CD4-positive, alpha-beta T cell treated with Interleukin-6 for 4 hours (primary cell): ENCODE results near the gene CPT1A.
"Not testable (repeated sequence)": the region's sequence is repeated elsewhere in the genome, so short reads cannot be mapped to it uniquely, and the experiment has no call there.

Experiments
- DNase-seq: peaks from one replicate; pipeline ENCODE4 v3.0.0-alpha.2; 2020; ENCODE audit warnings: mixed read lengths

Gene CPT1A

DNA sequence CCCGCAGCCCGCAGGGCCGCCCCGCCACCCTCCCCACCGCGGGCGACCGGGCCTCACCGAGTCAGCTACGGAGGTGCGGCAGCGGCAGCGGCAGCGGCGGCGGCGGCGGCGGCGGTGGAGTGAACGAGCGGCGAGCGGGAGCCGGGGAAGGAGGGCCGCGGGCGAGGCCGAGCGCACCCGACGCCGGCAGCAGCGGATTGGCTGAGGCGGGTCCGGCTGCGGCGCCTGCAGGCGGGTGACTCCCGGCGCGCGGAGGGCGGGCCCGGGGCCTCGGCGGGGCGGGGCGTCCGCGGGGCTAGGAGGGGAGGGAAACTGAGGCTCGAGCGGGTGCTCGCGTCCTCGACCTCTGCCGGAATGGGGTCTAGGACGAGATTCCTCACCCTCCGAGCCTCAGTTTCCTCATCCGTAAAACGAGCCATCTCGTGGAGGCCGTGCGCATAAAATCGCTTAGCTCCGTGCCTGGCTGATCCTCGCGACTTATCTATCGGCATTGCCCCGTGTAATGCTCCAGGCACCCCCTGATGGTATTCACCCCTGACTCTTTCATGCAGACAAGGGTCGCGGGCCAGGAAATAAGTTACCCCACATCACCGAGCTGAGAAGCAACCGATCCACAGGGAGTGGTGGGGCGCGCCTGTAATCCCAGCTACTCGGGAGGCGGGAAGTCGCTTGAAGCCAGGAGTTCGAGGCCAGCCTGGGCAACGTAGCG, at the start of gene CPT1A:
Gene CPT1A (minus strand): TSS at position 199 of the 709 bp plus-strand sequence. CDS start 26,442 bp downstream, outside the sequence.
- peak; percentile 78 for DNase-seq

DNA sequence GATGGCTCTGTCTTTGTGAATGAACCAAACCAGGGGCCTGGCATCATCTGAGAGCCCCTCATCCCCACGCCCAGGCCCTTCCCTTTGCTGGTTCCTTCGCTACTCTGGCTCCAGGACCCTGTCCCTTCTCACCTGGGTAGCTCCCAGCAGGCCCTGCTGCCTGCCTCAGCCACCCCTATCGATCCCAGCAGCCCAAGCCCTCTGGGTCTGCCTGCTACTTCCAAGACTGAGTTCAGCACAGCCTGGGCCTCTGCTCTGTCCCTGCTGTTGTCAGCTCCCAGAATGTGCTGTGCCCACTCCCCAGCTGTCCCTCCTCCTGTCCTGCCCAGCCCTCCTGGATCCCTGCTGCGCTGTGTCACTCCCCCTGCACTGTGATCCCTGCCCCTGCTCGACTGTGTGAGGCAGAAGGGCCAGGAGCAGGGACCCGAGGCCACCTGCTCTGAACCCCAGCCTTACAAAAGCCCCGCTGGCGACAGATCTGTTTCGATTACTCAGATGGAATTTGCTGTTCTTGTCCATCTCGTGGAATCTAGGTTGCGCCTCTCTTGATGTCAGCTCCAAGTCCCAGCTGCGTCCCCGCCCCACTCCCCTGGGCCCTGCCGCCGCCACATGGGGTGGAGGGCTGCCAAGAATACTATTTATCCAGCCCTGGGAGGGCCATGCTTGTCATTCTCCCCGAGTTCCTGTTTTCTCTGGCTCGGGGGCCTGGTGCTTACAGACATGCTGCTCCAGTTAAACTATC, 48.9 kb upstream of the CPT1A start:
- DNase-seq: no peak

DNA sequence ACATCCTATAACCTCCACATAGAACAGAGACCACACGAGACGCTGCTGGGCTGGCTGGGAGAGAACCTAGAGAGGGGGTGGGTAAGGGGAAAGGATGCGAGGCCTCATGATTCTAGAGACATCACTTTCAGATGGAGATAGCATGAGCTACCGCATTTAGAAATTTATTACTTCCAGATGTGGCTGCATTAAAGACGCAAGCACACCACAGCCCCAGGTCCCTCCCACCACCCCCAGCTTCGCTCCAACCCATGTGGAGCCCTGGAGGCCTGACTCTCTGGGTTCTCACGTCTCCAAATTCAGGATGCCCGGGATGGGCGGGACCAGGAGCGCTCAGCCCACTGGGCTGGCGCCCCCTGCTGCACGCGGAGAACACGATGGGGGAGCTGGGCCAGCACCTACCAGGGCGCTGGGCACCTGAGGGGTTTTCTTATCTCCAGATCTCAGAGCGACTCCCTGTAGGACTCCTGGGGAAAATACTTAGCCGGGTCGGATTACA, 48.3 kb upstream of the CPT1A start:
- peak; percentile 9 for DNase-seq

DNA sequence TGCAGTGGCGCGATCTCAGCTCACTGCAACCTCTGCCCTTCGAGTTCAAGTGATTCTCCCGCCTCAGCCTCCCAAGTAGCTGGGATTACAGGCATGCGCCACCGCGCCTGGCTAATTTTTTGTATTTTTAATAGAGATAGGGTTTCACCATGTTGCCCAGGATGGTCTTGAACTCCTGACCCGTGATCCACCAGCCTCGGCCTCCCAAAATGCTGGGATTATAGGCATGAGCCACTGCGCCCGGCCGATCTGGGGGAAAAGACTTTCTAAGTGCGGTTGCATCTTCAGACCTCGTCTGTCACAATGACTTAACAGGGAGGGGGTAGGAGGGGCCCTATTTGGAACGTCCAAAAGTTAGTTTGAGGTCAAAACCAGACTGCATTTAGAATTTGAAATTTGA, 43.1 kb upstream of the CPT1A start:
- not testable (repeated sequence) for DNase-seq

DNA sequence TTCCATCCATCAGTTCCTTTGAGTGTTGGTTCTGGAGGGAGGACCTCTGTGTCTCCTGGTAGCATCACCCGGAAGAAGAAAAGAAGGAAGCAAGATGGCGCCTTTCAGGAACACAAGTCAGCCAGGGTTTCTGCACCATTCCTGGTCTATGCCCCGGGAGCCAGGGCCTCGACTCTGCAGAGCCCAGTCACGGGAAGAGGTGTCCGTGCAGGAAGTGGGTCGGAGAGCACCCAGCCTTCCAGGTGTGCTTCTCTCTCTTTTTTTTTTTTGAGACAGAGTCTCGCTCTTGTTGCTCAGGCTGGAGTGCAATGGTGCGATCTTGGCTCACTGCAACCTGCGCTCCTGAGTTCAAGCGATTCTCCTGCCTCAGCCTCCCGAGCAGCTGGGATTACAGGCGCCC, 40.7 kb upstream of the CPT1A start:
- no peak for DNase-seq

DNA sequence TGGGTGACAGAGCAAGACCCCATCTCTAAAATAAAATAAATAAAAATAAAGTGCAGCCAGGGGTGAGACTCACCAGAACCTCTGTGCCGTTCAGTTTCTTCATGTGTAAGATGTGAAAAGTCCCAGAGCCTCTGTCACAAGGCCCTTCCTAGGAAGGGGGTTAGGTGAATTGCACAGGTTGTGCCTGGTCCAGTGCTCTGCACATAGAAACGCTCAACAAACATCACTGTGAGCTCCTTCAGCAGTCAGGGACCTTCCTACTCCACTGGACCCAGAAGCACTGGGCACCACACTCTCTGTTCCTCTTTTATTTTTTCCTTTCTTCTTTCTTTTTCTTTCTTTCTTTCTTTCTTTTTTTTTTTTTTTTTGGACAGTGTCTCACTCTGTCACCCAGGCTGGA, 39.6 kb upstream of the CPT1A start:
- DNase-seq: no peak

DNA sequence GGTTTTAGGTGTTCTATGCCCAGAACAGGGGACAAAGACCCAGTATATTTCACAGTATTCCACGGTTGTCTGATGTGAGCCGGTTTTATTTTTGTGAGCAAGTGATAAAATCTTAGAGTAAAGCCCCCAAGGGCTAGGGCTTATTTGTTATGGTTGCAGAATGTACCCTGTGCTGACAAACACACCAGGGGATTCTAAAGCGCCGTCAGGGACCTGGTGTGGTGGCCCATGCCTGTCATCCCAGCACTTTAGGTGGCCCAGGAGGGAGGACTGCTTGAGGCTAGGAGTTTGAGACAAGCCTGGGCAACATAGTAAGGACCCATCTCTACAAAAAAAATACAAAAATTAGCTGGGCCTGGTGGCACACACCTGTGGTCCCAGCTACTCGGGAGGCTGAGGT, 39.1 kb upstream of the CPT1A start:
- DNase-seq: no peak

DNA sequence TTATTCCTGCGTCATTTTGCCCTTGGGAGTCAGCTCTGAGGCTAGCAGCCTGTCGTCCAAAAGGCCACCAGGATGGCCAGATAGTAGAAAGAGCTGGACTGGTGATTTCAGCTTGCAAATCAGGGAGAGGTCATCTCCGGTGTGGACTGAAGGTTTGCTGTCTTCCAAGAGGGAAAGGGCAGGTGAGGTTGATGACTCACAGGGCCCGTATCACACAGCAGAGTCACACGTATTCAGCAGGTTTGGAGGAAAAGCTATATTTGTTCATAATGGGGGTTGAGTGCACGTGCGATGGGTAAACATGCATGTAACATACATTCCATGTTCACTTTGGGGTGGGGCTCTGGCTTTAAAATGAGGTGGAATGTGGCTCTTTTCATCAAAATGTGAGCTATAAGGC, 36.3 kb upstream of the CPT1A start:
- no peak for DNase-seq

DNA sequence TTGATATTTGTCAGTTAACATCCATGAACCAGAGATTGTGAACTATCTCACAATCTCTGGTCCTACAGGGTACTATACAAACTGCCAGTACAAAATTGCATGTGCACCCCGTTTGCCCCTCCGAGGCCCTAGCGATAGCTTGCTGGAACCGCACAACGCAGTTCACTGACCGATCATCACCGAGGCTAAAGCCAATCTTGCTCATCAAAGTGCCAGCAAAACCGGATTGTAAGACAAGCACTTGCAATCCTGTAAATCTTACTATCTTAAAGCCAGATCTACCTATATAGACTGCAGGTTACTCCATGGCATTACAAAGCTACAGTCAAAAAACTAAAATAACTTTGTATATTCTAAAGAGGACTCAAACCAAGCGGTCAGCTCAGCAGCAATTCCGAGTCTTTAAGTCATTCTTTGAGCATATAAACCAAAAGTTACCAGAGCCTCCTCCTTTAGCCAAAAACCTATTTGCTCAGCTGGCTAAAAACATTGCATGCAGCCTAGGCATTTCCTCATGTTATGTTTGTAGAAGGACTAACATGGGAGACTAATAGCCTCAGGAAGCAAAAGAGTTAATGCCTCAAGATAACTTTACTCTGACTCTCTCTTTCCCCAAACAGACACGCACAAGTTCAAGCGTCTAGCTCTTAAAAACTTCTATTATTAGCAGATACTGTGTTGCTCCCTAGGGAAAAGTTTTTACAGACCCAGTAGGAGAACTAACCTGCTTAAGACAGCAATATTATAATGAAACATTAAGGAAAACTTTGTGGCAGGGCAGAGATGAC, 30.7 kb upstream of the CPT1A start:
- no peak for DNase-seq

DNA sequence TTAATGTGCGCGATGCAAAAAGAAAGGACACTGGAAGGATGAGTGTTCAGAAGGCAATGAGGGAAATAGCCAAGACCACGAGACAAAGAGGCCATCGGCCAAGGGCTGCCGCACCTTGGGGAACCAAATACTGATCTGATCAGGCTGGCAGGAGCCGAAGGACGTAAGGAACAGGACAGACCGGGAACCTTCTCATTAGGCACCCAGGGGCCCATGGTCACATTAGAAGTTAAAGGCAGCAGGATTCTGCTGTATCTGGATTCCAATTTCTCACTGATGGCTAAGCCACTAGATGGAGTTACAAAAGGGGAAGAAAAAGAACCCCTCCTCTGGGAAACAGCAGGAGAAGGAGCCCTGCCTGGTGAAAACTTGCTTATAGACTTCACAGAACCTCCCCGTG, 28.8 kb upstream of the CPT1A start:
- no peak for DNase-seq

DNA sequence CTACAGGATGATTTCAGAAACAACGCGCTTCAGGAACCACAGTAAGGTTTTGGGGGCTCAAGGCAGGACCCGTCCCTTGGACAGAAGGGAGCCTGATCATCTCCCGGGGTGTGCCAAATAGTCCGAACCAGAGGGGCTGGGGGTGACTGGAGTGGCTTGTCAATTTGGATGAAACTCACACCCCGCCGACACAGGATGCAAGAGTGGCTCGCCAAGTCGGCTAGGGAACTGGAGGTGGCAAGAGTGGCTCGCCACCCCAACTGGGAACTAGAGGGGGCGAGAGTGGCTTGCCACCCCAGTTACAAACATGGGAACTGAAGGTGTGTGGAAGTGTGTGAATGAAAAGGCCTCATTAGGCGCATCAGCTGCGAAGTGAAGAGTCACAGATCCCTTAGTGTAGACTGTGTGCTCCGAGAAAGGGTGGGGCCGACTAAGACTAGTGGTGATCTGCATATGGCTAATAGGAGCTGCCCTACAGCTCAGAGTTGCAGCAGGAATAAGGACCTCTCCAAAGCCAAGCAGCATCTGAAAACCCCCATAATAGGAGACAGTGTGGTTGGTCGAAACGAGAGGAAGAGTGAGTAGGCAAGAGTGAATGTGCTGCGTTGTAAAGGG, 26.6 kb upstream of the CPT1A start:
- DNase-seq: no peak

DNA sequence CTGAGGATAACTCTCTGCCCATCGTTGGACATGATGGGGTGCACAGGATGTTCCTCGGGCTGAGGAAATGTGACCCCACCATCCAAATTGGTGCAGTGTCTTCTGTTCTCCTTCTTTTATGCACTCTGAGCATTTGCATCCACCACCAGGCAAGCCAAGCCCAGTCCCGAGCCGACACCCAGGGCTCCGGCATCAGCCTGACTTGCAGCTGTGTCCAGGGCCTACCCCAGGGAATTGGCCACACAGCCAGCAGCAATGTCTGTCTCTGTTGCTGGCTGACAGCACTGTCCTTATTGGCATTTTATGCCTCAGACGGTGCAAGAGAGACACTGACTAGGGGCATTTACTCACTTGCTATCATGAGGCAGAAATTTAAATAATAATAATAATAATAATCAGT, 25.4 kb upstream of the CPT1A start:
- DNase-seq: no peak

DNA sequence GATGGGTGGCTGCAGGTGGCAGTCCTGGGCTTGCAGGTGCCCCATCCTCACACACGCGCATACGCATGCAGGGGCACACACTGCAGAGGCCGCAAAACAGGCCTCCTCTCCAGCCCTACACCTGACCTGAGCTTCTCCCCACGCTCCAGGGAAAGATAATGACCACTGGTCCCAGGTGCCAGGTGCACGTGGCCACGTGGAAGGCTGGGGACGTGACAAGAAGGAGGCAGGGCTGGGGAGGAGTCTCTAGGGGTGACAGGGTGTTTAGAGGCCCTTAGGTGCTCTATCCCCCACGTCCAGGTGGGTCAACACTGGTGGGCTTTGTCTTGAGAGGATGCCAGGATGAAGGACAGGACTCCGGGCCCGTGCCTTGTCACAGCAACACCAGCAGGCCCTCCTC, 23.5 kb upstream of the CPT1A start:
- DNase-seq: no peak

DNA sequence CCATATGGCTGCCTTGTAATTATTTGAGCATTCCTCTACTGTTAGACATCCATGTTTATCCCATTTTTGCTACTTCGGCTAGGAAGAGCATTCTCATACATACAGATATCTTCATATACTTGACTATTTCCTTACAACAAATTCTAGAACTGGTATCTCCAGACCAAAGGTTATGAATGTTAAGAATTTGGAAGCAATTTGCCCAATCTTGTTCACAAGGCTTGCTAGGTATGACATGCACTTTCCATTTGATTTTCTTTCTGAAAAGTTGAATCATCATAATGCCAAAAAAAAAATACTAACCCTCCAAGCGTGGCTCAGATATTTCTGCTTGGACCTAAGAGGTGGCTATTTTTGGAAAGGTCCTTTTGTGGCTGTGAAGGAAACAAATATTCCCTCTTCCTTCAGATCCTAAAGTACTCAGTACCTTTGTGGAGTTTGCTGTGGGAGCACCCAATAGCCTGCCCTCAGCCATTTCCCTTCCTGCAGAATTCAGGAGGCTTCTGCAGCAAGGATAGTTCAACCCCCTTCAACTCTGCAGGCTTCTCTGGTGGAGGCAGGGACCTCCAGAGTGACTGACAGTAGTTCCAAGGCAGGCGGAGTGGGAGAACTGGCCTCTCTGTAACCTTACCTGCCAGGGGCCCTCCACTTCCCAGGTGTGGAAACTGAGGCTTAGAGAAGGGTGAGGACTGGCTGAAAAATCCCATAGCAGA, 22.0 kb upstream of the CPT1A start:
- DNase-seq: no peak

DNA sequence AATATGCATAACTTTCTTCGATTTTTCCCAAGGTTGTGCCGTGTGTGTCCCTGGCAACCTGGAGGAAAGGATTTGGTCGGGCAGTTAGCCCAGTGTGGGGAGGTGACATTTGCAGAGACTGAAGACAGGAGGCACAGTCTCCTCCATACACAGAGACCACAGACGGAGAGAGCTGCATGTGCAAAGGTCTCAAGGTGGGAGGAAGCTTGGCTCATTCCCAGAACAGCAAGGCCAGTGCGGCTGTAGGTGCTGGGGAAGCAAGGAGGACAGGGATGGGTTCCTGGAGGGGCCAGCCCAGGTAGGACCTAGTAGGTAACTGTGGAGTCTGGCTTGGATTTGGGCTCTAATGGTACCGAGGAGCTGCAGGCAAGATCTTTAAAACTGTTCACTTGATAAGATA, 20.7 kb upstream of the CPT1A start:
- no peak for DNase-seq

DNA sequence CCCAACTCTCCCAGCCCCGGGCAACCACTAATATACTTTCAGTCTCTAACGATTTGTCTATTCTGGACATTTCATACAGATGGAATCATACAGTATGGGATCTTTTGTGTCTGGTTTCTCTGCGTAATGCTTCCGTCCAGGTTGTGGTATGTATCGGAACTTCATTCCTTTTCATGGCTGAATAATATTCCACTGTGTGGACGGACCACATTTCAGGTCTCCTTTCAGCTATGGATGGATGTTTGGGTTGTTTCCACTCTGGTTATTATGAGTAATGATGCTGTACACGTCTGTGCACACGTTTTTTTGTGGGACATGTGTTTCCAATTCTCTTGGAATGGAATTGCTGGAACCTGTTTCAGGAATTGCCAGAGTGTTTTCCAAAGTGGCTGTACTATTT, 17.4 kb upstream of the CPT1A start:
- DNase-seq: no peak

DNA sequence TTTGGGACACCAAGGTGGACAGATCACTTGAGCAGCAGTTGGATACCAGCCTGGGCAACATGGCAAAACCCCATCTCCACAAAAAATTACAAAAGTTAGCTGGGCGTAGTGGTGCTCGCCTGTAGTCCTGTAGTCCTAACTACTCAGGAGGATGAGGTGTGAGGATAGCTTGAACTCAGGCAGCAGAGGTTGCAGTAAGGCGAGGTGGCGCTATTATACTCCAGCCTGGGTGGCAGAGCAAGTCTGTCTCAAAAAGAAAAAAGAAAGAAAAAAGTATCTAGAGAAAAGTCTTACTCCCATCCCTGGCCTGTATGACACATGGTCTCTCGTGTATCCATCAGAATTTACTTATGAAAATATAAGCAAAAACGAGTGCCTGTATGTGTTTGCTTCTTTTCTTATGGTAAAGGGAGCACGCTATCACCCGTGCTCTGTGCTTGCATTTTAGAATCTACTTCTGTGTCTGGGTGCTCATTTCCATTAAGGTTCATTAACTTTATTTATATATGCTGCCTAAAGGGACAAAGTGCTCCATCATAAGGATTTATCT, 15.4 kb upstream of the CPT1A start:
- no peak for DNase-seq

DNA sequence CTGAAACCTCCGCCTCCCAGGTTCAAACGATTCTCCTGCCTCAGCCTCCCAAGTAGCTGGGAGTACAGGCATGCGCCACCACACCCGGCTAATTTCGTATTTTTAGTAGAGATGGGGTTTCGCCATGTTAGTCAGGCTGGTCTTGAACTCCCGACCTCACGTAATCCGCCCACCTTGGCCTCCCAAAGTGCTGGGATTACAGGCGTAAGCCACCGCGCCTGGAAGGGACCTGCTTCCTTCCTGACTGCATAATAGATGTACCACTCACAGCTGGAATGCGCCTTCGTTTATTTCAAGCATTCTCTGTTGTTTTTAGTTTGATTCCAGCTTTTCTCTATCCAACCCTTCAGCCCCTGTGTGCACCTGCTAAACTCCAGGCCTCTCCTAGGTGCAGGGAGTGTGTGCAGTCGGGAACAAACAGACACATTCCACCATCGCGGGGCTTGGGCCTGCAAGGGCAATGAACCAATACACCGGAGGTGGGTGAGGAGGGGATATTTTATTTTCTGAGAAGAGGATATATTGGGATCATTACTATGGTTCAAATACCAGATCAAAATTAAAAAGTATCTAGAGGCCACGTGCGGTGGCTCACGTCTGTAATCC, 14.8 kb upstream of the CPT1A start:
- not testable (repeated sequence) for DNase-seq

DNA sequence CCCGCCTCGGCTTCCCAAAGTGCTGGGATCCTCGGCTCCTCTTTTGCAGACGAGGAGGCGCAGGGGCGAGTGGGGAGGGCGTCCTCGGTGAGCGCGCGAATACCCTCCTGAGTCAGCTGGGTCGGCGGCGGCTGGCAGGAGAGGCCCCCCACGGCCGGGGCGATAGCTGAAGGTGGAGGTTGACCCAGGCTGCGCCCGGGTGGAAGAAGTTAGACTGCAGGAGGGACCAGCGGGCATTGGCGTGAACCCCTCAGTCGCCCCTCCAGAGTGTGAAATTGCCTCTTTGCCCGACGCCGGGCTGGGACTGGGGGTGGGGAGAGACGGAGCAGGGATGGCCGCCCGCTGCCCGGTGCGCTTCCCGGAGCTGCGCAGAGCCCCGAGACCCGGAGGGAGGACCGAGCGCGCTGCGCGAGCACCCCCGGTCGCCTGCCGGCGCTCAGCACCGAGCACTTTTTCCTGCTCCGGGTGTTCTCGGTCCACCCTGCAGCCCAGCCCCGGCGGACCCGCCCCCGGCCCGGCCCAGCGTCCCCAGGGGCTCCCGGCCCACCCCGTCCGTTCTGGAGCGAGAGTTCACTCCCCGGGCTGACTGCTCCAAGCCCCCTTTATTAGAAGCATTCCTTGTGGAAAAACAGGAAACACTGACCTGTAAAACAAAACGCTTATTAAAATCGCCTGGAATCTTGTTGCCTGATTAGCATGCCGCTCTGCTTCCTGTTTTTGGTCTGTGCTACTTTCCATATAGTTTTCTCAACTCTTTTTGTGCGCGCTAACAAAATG, 13.7 kb upstream of the CPT1A start:
- DNase-seq: peak; percentile 20

DNA sequence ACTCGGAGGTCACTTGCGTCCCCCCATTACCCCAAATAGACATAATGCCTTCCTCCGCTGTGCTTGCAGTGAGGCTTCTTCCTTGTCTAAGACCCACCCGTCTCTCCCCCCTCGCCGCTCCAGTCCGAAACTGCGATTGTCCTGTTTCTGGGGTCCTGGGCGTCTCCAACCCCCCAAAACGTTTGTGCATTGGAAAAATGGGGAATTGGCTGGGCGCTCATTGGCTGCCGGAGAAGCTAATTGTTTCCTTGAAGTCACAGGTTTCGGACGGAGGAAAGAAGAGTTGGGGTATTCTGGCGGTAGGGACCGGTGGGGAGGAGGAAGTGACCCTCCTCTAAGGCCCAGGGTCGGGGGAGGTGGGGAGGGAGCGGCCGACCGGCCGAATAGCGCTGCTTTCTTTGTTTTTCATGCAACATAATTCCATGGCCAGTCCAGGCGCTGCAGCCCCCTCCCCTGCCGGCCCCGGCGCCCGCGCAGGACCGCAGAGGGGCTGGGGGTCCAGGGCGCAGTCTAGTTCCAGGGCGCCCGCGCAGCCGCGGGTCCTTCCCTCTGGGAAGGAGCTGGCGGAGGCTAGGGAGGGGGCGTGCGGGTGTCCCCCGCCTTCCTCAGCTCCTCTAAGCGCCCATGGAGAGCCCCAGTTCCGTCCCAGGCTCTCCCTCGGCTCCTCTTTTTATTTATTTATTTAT, 12.7 kb upstream of the CPT1A start:
- no peak for DNase-seq
